Astrocyte of the spinal cord (primary cell): ENCODE measurements around the gene LPP.

Experiments
- DNase-seq: peaks from one replicate; pipeline ENCODE4 v3.0.0; 2011; ENCODE audit warnings: low read depth, low spot score
- H3K4me3 ChIP-seq: 2 replicates; pipeline ENCODE4 v1.5.1; 2011; ENCODE audit warnings: low read depth, mild to moderate bottlenecking, low read length, moderate library complexity
- CTCF ChIP-seq: IDR thresholded peaks from 2 replicates; pipeline ENCODE4 v1.5.1; 2012; ENCODE audit warnings: low read depth, mild to moderate bottlenecking, low read length, inconsistent platforms
- in situ Hi-C: cut with HindIII; loops from 2 replicates; pipeline ENCODE4 v1.10.0; 2017; ENCODE audit warnings: low sequenced_read_pairs

Gene LPP

GRCh38 chr3:188542196-188542595 lies 388.2 kb downstream of the LPP start:
- no peak overlapping the region for H3K4me3 ChIP-seq
- in situ Hi-C loops: no loop called here
- no peak for DNase-seq
- no peak for TF ChIP-seq CTCF

DNA sequence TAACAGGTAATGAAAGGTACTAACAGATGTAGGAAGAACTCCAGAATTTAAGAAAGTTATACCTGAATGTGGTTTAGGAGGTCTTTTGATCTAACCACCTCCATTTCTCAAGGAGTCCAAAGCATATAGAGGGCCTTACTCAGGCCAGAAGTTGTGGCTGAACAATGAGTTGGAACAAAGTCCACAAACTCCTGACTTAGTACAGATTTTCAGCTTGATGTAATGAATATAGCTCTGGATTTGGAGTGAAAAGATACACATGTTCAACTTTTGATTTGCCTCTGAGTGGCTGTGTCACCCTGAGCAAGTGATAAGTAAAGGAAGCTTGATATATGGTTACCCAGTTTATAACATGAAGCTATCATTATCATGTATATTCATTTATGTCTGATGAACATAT lies 390.1 kb downstream of the LPP start:
- DNase-seq: no peak
- TF ChIP-seq CTCF: no peak
- H3K4me3 ChIP-seq: no peak overlapping the region
- in situ Hi-C loops: no loop called here

GRCh38 chr3:188546835-188547670 lies 393.1 kb downstream of the LPP start:
- in situ Hi-C loops: no loop called here
- no peak overlapping the region for H3K4me3 ChIP-seq
- TF ChIP-seq CTCF: no peak
- peak; percentile 55 for DNase-seq

- in situ Hi-C loops: no loop called here
- no peak overlapping the region for H3K4me3 ChIP-seq
- DNase-seq: no peak
- TF ChIP-seq CTCF: no peak
Observed at GRCh38 chr3:188553569-188553968, 399.6 kb downstream of the LPP start.

GRCh38 chr3:188554404-188554803 lies 400.4 kb downstream of the LPP start:
- peak; percentile 65 for DNase-seq
- H3K4me3 ChIP-seq: no peak overlapping the region
- in situ Hi-C loops: no loop called here
- TF ChIP-seq CTCF: no peak

DNA sequence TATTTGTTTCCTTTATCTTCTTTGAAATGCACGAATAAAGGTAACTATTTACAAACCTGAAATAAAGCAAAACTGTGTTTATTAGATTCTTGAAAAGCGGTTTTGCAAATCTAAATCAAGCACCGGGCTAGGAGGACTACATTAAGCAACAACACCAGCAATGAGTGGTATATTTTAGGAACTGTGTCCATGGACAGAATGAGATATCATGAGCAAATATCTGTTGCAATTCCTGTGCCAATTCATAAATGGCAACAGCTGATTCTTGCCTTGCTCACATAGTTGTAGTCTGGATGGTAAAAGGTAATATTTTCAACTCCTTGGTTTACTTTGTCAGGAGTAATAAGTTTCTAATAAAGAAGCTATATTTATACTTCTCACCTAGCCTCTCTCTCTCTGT lies 403.3 kb downstream of the LPP start:
- no peak for DNase-seq
- no peak overlapping the region for H3K4me3 ChIP-seq
- in situ Hi-C loops: no loop called here
- TF ChIP-seq CTCF: no peak
